GM21515 (cell line): Measurements from ENCODE around the gene ZNF75A.

ENCODE experiments used
- ATAC-seq: cut with Tn5 transposase; IDR thresholded peaks from one replicate; pipeline ENCODE4 v1.9.1; 2021; ENCODE audit not compliant: unreplicated experiment

ZNF75A gene

DNA sequence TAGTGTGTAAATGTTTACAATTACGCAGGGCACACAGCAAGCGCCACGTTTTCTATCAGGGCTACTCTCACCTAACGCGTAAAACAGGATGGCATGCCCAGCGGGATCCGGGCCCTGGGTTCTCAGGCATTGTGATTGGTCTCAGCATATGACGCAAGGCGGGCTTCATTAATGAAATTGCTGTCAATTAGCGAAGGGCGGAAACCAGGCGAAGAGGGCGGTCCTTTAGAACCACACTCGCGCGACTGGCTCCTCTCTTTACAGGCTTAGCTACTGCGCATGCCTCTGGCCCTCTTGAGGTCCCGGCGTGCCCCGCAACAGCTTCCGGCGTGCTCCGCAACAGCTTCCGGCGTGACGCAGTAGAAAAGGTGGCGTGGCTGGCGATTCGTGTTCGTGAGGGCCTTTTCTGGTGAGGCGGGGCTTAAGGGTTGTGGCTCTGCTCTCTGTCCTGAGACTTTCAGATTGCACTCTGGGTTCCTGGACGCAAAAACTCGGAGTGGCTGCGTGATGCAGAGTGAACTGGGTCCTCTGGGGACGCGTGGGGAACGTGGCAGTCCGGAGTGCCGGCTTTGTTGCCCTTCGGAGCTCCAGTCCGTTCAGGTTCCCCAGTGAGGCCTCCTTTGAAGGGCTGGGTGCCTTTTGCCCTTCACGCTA, 59.6 kb downstream of the ZNF75A start:
- ATAC-seq, result peak; percentile 62
